HG02885 (cell line): Measurements from ENCODE around the gene CEACAM6.
"Not testable (repeated sequence)": the region's sequence is repeated elsewhere in the genome, so short reads cannot be mapped to it uniquely, and the experiment has no call there.

Source experiments
- ATAC-seq: cut with Tn5 transposase; IDR thresholded peaks from one replicate; pipeline ENCODE4 v1.9.1; 2021; ENCODE audit warnings: mild to moderate bottlenecking; ENCODE audit not compliant: unreplicated experiment, poor library complexity

The CEACAM6 gene

DNA sequence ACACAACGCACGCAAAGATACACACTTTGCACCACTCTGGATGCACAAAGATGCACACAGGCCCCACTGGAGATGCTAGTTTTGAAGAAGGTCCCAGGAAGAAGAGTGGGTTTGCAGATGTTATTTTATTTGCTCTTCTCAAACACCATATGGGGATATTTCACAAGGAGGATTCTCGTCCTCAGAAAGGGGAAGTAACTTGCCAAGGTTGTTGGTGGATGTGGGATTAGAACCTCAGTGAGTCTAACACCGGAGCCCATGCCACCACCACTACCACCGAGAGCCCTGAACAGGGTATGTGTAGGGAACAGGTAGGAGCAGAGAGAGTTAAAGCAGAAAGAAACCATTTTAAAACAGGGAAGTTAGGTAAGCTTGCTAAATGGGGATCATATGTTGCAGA, 9.6 kb upstream of the CEACAM6 start:
- ATAC-seq = no peak

DNA sequence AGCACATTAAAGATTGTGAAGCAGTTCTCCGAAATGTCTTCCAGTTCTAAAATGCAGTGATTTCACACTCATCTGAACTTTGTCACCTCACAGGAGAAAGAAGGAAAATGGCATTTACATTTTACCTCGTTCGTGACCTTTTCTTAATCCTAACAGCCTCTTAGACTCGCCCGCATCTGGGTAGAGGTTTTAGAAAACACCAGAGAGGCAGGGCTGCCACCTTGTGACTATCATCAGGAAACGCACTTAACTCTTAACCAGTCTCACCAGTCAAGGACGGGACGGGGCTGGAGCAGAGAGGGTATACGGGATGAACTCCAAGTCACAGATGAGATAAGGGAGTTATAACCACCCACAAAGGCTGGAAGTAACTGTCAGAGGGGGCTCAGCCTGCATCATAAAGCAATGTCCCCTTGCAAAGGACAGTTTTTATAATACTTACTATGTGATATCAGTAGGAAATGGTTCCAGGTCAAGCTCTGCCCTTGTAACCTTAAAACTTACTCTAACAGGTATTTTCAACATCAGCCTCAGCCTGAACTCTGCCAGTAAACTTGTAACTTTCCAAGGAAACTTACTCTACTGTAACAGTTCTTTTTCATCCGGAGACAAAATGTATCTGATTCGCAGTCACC, 8.6 kb upstream of the CEACAM6 start:
- no peak for ATAC-seq

DNA sequence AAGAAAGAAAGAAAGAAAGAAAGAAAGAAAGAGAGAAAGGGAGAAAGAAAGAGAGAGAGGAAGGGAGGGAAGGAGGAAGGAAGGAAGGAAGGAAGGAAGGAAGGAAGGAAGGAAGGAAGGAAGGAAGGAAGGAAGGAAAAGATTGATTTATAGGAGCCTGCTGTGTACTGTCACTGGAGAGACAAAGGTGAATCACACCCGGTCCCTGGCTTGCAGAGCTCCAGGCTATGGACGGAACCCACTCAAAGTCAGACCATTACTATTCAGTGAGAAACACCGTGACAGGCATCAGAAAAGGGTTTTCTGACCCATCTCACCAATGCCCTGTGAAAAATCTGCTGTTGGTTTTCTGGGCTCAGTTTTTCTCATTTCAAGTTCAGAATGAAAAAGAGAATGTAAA, 7.3 kb upstream of the CEACAM6 start:
- ATAC-seq = no peak

DNA sequence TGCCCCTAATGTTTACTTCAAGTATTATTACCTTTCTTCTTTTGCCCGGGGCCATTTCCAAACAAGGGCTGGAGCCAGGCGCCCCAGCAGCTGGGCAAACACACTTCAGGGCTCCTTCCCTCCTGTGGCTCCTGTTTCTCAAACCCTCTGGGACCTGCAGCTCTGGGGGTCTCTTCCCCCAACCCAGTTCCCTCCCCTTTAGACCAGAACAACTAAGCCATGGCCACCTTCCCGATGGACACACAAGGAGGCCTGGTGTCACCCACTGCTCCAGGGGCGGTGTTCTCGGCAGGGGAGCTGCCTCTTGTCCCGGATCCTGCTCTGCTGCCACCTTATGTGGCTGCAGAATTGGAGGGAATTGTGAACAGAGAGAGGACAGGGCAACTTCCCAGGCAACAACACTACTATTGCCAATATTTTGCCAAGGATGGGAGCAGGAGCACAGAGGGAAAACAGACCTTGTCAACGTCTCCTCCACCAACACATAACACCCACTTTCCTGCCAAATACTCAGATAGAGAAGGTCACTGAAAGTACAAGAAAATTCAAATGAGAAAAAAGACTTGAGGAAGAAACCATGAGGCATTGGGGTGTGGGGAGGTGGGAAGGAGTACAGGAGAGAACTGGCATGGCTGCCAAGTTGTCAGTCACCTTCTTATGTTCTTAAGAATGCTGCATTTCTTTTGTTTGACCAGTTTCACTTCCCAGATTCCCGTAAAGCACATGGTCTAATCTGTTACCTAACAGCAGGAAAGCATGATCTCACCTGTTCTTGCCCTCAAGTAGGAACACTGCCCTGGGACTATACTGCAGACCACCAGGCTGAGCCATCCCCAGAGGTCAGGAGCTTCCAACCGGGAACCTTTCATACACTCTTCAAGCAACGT, 4.8 kb upstream of the CEACAM6 start:
- not testable (repeated sequence) for ATAC-seq

DNA sequence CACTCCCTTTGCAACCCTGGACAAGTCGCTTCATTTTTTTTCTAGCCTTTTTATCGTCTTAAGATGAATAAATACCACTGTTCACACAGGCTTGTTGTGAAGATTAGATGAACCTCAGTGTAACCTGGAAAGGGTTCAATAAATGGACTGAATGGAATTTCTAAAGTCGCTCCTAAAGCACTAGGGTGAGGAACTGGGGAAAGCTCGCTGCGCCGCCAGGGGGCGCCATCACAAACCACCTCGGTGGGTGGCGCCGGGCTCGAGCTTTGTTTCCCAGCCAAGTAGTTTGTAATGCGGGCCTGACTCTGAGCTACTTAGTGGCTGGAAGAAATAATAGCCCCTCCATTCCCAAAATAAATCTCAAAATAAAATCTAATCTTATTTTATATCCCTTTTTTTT, 2.2 kb upstream of the CEACAM6 start:
- no peak for ATAC-seq

DNA sequence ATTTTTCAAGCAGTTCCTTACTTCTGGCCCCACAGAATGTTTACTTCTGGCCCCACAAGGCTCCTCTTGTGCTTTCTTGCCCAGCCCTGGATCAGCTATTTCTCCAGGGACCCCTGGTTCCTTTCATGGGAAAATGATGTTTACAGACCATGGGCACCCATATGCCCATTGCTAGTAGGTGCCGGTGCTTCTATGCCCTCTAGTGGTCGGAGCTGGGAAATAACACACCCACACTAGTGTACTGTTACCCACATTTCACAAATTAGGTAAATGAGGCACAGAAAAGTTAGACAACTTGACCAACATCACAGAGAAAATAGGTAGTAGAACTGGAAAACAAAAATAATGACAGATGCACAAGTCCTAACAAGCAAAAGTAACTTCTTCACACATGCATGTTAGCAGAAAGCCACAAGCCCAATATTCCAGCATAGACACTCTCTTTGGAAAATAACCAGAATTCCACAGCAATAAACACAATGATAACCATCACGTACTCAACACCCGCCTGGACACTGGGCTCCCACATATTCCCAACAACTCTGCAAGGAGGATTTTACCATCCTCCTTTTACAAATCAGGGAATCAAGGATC, 1.3 kb upstream of the CEACAM6 start:
- ATAC-seq = no peak

DNA sequence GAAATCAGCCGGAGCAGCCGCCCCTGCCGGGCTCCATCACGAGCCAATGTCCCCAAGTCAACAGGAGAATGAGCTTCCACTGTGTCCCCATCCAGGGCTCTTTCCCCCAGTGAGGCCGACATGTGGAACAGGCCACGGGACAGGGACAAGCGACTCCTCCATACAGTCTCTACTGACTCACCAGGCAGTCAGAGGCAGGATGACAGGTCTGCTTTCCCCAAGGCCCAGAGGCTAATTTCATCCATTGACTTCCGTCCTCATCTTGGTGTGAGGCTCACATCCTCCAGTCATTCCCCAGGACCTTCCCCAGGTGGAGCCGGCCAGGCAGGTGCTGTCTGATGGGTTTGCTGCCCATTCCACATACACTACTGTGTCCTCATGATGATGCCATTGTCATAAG, 3.5 kb downstream of the CEACAM6 start:
- ATAC-seq = no peak

DNA sequence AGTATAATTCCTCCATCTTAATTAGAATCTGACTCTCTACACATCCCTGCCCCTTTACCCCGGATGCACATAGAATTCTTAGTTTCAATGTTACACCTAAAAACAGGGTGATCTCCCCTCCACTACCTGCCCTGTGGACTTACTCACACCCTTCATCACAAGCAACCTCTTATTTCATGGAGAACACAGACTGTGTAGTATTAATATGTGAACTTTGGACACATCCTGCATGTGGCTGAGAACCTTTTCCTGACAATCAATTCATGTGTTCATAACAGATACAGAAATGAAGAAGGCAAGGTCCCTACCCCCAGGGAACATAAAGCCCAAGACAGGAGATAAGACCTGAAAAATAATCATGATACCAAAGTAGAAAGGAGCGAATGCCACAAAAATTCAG, 11.8 kb downstream of the CEACAM6 start:
- no peak for ATAC-seq

DNA sequence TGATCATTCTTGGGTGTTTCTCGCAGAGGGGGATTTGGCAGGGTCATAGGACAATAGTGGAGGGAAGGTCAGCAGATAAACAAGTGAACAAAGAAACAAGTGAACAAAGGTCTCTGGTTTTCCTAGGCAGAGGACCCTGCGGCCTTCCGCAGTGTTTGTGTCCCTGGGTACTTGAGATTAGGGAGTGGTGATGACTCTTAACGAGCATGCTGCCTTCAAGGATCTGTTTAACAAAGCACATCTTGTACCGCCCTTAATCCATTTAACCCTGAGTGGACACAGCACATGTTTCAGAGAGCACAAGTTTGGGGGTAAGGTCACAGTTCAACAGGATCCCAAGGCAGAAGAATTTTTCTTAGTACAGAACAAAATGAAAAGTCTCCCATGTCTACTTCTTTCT, 12.8 kb downstream of the CEACAM6 start:
- not testable (repeated sequence) for ATAC-seq

DNA sequence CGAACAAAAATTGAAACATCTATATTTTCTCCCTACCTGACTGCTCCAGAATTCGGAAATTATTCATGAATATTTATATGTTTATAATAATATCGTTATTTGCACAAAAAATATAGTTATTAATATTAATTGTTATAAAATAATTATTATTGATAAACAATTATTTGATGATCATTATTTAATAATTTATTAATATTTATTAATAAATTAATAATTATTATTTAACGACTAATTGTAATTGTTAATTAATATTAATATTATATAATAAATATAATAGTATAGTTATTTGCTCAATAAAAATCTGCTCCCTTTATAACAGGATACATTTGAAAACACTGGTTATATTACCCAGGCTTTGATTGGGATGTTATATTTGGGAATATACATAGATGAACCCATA, 14.3 kb downstream of the CEACAM6 start:
- ATAC-seq = no peak

DNA sequence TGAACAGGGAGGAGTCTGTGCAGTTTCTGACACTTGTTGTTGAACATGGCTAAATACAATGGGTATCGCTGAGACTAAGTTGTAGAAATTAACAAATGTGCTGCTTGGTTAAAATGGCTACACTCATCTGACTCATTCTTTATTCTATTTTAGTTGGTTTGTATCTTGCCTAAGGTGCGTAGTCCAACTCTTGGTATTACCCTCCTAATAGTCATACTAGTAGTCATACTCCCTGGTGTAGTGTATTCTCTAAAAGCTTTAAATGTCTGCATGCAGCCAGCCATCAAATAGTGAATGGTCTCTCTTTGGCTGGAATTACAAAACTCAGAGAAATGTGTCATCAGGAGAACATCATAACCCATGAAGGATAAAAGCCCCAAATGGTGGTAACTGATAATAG, 16.1 kb downstream of the CEACAM6 start:
- ATAC-seq = no peak

DNA sequence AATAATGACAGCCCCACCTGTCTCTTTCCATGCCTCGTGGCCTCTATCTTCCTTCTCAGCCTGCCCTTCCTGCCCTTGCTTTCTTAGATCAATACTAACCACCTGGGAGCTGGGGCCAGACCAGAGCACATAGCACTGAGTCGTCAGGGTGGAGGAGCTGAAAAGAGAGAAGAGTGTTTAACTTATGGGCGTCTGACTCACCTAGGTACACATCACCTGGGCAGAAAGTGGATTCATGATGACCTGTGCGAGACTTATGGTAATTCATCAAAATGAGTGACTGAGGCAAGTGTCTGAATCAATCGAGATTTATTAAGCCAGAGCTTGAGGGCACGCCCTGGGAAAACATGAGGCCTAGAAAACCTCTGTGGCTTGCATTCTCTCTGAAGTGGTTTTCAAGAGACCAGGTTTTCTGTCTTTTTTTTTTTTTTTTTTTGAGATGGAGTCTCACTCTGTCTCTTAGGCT, 19.2 kb downstream of the CEACAM6 start:
- no peak for ATAC-seq

DNA sequence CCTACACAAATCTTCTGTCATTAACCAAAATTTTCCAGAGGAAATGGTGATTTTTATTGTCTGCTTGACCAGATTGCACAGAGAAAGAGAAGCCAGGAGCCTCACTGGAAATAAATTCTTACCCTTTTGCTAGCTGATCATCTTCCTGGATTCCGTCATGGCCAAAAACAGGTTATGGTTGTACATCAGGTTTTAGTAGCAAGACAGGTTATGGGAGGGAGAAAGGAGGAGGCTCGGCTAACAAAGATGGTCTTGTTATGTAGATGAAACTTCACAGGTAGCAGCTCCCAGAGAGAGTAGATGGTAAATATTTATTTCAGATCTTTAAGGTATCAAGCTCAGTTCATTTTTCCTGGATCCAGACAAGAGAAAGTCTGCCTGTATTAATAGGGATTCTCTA, 21.4 kb downstream of the CEACAM6 start:
- no peak for ATAC-seq

DNA sequence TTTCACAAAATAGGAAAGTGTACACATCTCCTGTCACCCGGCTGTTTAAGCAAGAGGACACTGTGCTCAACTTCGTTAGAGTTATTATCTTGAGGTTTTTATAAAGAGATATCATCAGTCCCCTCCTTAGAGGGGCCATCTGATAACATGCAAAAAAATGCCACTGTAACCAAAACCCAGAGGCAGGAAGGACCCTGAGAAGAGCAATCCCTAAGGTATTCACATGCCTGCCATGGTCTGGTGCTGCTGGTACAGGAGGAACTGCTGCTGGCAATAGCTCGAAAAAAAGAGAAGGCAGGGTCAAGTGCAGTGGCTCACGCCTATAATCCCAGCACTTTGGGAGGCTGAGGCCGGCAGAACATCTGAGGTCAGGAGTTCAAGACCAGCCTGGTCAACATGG, 28.3 kb downstream of the CEACAM6 start:
- no peak for ATAC-seq

DNA sequence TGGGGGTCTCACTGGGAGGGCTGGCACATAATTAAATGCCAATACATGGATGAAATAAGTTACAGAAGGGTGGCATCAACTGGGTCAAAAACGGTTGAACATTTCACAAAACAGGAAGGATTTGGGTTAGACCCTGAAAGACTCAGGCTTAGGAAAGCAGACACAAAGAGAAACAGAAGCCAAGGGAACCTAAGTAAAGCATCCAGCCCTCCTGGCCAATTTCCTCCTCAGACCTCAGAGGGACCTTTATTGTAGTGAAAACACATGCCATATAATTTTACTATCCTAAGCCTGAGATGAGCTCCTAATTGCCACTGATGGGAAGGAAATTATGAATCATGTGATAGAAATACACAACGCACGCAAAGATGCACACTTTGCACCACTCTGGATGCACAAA, 29.0 kb downstream of the CEACAM6 start:
- no peak for ATAC-seq

DNA sequence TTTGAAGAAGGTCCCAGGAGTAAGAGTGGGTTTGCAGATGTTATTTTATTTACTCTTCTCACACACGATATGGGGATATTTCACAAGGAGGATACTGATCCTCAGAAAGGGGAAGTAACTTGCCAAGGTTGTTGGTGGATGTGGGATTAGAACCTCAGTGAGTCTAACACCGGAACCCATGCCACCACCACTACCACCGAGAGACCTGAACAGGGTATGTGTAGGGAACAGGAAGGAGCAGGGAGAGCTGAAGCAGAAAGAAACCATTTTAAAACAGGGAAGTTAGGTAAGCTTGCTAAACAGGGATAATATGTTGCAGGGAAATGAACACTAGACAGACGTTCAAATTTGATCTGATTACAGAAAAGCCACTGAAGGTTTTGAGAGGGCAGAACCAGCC, 29.4 kb downstream of the CEACAM6 start:
- ATAC-seq = no peak

DNA sequence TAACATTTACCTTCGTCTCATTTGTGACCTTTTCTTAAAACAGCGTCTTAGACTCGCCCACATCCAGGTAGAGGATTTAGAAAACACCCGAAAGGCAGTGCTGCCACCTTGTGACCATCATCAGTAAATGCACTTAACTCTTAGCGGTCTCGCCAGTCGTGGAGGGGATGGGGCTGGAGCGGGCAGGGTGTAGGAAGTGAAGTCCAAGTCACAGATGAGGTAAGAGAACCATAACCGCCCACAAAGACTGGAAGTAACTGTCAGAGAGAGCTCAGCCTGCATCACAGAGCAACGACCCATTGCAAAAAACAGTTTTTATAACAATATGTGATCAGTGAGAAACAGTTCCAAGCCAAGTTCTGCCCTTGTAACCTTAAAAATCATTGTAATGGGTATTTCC, 30.3 kb downstream of the CEACAM6 start:
- peak; percentile 46 for ATAC-seq

DNA sequence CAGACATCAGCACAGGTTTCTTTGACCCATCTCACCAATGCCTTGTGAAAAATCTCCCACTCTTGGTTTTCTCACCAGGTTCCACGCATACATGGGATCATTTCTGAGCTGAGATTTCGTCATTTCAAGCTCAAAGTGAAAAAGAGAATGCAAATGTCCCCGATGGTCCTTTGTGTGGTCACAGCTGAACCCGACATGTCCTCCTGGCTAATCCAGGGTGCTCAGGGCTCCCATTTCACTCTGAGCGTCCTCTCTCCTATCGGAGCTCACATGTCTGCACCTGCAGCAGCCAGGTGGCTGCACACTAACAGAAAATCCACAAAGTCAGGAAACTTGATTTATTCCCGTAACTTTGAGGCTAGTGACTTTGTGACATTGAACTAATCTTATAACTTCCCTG, 31.7 kb downstream of the CEACAM6 start:
- ATAC-seq = no peak

DNA sequence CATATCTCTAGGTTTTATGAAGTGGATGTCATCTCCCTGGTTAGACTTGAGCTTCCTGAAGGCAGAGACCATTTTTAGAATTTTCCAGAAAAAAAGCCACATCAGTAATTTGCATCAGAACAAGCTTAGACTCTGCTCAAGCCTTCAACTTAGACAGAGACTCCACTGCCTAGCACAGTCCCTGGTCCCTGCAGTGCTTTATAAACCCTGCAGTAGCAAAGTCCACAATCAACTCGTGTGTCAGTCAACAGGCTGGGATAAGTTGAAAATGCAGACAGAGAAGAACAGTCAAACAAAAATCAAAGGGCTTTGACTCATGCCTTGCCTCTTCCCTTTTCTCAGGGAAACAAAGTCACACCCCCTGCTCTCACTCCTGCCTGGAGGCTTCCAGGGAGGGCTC, 33.2 kb downstream of the CEACAM6 start:
- not testable (repeated sequence) for ATAC-seq

DNA sequence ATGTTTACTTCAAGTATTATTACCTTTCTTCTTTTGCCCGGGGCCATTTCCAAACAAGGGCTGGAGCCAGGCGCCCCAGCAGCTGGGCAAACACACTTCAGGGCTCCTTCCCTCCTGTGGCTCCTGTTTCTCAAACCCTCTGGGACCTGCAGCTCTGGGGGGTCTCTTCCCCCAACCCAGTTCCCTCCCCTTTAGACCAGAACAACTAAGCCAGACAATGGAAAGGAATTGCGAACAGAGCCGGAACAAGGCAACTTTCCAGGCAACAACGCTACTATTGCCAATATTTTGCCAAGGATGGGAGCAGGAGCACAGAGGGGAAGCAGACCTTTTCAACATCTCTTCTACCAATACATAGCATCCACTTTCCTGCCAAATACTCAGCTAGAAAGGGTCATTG, 33.7 kb downstream of the CEACAM6 start:
- not testable (repeated sequence) for ATAC-seq
